Stimulated activated CD8-positive, alpha-beta memory T cell treated with anti-CD3 and anti-CD28 coated beads, Interleukin-15, amount 100 ng/mL, for 1 hour (primary cell): ENCODE measurements around the gene ADRM1.

ENCODE experiments used
- DNase-seq: peaks from one replicate; pipeline ENCODE4 v3.0.0-alpha.2; 2020; ENCODE audit warnings: low read depth

Gene ADRM1

DNA sequence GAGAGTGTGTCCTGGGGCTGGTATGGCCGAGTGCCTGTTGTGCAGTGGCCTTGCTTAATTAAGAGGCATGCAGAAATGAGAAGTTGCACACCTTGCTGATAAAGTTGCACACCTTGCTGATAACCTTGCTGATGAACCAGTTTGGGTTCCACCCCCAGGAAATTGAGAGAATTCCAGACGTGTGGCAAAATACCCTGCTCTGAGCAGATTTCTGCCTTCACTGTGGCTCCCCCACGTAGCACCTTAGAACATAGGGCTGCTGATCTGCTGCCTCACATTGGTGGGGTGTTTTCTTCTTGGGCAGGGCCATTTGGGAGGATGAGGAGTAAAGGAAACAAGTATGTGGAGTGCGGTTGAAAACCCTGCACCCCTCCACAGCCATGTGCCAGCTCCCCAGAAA, 22.5 kb upstream of the ADRM1 start:
- DNase-seq: no peak

- DNase-seq: no peak
These were observed 21.4 kb upstream of the ADRM1 start for GRCh38 chr20:62281161-62281933.

- no peak for DNase-seq
These were observed 20.7 kb upstream of the ADRM1 start for GRCh38 chr20:62282103-62282502.

DNA sequence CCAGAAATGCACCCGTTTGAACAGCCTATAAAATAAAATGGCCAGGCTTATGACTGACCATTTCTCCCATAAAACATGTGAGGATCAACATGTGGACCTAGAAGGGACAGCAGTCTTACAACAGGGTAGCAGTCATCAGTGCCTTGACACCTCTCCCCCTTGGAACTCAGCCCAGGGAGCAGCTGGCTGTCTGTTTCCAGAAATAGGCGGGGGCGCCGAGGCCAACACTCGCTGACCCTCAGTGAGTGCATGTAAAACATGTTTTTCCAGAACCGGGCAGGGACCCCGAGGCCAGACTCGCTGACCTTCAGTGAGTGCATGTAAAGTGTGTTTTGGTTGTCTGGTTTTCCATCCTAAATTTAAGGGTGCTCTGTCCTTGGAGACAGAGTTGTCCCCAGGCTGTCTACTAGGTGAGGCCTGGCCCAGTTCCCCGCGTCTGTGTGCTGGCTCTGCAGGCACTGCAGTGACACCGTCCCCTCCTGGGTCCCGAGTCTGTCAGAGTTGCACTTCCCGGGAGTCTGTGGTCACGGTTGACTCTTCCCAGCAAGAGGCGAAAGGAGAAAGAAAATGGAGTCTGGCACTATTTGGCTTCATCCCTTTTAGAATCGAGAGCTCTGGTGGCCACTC, 19.8 kb upstream of the ADRM1 start:
- no peak for DNase-seq

DNA sequence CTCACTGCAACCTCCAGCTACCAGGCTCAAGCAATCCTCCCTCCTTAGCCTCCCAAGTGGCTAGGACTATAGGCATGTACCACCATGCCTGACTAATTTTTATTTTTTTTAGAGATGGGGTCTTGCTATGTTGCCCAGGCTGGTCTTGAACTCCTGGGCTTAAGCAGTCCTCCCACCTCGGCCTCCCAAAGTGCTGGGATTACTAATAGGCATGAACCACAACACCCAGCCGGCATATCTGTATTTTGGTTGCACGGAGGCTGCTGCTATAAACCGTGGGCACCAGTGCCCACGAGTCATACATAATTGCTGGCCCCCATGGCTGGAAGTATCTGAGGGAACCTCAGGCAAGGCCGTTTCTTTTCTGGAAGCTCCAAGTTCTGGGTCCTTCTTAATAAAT, 18.3 kb upstream of the ADRM1 start:
- DNase-seq: no peak

GRCh38 chr20:62285151-62285550, 17.6 kb upstream of the ADRM1 start:
- DNase-seq: no peak

DNA sequence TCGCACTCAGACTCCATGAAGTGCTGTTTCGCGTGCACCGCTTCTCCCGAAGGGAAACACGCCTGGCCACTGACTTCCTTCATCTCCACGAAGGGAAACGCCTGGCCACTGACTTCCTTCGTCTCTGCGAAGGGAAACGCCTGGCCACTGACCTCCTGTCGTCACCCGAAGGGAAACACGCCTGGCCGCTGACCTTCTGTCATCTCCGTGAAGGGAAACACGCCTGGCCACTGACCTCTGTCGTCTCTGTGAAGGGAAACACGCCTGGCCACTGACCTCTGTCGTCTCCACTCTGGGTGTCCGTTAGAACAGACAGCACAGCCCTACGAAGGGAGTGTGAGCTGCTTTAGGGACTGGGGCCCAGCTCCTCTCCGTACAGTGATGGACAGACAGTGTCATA, 17.1 kb upstream of the ADRM1 start:
- DNase-seq: no peak

- no peak for DNase-seq
These were observed 16.2 kb upstream of the ADRM1 start for GRCh38 chr20:62286493-62287064.

DNA sequence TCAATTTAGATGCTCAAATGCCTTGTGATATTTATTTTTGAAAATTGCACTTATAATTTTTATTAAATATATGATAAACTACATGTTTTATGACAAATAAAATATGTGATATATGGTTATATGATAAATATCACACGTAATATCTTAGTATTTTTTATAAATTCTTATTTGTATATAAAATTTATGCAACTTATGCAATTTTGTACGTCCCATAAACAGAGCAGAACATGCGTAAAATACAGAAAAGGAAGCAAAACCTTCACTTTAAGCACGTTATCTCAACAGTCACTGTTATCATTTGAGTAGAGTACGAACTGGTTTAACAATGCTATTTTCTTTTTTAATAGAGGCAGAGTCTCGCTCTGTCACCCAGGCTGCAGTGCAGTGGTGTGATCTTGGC, 15.7 kb upstream of the ADRM1 start:
- DNase-seq: no peak

DNA sequence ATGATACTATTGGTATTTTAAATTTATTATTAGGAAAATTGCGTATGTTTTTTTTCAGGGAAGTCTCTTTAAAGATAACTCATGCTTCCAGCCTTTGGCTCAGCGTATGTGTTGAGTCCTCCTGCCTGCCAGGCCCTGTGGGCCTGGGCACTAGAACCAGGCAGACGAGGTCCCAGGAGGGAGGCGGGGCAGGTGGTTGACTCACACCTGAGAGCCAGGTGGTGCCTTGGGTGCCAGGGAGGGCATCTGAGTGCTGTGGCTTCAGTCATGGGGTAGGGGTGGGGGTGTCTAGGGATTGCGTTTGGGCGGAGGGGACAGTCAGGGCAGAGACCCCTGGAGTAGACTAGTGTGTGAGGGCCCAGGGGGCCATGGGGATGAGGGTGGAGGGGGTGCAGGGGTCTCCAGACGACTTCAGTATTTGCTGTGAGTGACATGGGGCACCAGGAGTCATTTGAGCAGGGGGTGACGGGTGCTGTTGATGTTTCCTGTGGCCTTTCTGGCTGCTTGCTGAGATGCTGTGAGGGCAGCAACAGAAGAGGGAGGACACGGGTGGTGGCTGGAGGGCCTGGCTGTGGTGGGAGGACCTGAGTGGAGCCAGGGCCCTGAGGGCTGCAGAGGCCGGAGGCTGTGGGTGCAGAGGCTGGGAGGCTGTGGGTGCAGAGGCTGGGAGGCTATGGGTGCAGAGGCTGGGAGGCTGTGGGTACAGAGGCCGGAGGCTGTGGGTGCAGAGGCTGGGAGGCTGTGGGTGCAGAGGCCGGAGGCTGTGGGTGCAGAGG, 14.8 kb upstream of the ADRM1 start:
- DNase-seq: no peak

DNA sequence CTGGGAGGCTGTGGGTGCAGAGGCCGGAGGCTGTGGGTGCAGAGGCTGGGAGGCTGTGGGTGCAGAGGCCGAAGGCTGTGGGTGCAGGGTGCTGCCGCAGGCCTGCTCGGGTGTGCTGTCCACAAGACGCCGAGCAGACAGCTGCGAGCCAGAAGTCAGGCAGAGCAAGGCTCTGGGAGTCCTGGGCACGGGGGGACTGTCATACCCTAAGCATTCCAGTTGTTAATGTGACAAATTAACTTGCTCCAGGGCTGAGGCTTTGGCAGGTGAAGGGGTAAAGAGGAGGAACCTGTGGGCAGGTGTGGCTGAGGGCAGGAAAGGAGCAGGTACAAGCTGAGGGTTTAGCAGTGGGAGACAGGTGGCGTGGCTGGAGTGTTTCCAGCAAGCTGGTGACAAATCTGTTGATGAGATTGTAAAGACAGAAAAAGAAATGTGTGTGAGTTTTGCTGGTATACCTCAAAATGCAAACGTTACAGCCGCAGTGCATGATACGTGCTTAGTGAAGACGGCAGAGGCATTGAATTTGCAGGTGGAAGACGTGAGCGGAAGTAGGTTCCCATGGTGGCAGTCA, 14.2 kb upstream of the ADRM1 start:
- DNase-seq: no peak

DNA sequence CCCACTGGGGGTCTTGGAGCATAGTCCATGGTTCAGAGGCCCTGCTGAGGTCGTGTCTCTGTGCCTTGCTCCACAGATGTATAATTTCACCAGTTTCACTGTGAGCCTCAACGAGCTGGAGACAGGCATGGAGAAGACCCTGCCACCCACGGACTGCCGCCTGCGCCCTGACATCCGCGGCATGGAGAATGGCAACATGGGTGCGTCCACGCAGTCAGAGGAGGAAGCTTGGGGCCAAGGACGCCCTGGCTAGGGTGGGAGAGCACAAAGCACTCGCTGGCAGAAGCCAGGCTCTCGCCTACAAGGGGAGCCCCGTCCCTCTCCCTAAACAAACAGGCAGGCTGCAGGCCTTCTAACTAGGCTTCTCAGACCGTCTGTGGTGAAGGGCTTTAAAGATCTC, 13.7 kb upstream of the ADRM1 start:
- DNase-seq: no peak

GRCh38 chr20:62289898-62290297, 12.9 kb upstream of the ADRM1 start:
- no peak for DNase-seq

- no peak for DNase-seq
These were observed 11.3 kb upstream of the ADRM1 start for GRCh38 chr20:62291251-62292066.

DNA sequence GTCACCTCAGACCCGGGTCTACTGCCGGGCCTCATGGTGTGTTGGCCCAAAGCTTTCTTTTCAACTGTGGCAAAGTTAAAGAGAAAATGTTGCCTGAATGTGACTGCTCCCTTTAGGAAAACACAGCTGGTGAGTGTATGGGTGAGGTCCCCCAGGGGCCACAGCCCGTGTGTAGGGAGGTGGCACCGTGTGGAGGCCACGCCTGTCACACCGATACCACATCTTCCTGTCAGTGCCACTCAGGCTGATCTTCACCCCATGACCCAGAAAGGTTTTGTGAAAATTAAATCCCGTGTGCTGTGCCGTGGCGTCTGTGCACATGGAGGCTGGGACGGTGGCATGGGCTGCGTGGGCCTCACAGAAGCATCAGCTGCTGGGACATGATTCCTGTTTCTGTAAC, 10.7 kb upstream of the ADRM1 start:
- no peak for DNase-seq

DNA sequence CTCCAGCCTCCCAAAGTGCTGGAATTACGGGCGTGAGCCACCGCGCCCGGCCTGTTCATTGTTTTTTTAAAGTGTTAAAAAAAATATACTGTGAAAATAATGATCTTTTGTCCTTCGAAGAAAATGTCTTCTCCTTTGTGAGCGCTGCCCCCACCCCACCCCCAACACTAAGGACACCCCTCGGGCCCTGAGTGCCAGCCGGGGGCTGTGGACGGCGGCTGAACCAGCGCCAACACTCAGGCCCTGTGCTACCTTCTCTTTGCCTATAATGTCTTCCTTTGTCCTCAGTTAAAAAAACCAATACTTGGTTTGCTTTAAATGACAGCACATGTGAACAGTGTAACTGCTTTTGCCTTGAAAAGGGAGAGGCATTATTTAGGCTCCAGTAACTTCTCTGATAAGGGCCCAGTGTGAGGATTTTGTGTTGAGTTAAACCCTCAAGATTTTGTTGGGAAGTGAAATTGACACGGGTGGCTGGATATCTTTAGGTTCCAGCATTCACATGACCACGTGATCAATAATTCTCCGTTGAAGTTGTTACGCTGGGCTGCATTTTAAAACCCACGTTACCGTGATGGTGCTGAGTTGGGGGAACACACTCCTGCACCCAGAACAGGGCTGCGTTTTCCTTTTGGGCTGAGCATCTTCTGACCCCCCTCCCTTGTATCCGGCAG, 9.5 kb upstream of the ADRM1 start:
- DNase-seq: no peak

DNA sequence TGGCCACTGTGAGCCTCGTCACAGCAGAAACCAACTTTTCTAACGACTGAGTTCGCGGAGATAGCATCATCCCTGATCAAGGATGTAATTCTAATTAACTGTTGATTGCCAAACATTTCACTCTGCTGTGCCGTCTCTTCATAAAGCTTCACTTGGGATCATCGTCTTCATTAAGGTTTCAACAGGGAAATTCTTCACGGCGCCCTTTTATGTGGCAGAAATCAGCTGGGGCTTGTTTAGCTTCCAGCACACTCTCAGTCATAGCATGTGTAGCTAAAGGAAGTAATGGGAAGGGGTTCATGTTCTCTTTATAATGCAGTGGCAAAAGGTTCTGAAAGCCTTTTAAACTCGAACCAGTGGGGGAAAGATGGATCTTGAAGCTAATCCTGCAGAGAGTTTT, 8.9 kb upstream of the ADRM1 start:
- DNase-seq: no peak

- no peak for DNase-seq
These were observed 8.3 kb upstream of the ADRM1 start for GRCh38 chr20:62294516-62294915.

DNA sequence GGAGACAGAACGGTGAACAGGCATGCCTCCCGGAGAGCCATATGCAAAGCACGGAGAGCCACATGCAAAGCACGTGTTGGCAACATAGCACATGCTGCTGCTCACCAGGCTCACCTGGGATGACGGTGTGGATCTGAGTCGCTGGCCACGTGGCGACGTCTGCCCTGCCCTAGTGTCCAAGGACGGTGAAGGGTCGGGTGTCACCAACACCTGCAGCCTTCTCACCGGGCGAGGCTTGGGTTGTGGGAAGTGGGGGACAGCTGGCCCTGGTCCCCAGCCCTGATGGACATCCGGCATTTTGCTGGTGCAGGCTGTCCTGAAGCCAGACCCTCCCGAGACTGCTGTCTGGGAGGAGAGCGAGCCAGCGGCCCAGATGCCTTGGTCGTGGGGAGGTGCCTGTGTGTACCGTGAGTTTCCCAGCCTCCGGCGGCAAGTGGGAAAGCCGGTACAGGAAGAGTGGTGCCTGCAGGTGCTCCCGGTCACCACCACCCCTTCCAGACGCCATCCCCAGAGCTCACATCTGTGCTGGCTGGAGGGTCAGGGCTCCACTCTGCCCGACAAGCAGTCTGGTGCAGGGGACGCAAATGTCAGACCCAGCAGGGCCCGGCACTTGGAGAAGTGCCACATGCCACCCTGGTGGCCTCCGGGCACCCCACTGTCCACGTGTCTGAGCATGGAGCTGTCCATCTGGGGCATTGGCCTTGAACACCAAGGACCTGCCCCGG, 5.9 kb upstream of the ADRM1 start:
- no peak for DNase-seq

GRCh38 chr20:62297449-62298227, 5.2 kb upstream of the ADRM1 start:
- DNase-seq: no peak
